ENCODE measurements around the gene GSTK1.

GRCh38 chr7:143283381-143283780, 20.1 kb downstream of the GSTK1 start:
- TF ChIP-seq CTCF (conservative IDR thresholded peaks at IDR 0.05) (no peak), EZH2 (IDR thresholded peaks at IDR 0.05; ENCODE audit: low read depth) (no peak)

Measured in PC-9 (cell line).